HG03342 (cell line): ENCODE data around the gene ARHGAP29.

Experiments used
- ATAC-seq: cut with Tn5 transposase; IDR thresholded peaks from one replicate; pipeline ENCODE4 v1.9.1; 2021; ENCODE audit warnings: mild to moderate bottlenecking, moderate library complexity; ENCODE audit not compliant: unreplicated experiment

Gene ARHGAP29, protein sequence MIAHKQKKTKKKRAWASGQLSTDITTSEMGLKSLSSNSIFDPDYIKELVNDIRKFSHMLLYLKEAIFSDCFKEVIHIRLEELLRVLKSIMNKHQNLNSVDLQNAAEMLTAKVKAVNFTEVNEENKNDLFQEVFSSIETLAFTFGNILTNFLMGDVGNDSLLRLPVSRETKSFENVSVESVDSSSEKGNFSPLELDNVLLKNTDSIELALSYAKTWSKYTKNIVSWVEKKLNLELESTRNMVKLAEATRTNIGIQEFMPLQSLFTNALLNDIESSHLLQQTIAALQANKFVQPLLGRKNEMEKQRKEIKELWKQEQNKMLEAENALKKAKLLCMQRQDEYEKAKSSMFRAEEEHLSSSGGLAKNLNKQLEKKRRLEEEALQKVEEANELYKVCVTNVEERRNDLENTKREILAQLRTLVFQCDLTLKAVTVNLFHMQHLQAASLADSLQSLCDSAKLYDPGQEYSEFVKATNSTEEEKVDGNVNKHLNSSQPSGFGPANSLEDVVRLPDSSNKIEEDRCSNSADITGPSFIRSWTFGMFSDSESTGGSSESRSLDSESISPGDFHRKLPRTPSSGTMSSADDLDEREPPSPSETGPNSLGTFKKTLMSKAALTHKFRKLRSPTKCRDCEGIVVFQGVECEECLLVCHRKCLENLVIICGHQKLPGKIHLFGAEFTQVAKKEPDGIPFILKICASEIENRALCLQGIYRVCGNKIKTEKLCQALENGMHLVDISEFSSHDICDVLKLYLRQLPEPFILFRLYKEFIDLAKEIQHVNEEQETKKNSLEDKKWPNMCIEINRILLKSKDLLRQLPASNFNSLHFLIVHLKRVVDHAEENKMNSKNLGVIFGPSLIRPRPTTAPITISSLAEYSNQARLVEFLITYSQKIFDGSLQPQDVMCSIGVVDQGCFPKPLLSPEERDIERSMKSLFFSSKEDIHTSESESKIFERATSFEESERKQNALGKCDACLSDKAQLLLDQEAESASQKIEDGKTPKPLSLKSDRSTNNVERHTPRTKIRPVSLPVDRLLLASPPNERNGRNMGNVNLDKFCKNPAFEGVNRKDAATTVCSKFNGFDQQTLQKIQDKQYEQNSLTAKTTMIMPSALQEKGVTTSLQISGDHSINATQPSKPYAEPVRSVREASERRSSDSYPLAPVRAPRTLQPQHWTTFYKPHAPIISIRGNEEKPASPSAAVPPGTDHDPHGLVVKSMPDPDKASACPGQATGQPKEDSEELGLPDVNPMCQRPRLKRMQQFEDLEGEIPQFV

DNA sequence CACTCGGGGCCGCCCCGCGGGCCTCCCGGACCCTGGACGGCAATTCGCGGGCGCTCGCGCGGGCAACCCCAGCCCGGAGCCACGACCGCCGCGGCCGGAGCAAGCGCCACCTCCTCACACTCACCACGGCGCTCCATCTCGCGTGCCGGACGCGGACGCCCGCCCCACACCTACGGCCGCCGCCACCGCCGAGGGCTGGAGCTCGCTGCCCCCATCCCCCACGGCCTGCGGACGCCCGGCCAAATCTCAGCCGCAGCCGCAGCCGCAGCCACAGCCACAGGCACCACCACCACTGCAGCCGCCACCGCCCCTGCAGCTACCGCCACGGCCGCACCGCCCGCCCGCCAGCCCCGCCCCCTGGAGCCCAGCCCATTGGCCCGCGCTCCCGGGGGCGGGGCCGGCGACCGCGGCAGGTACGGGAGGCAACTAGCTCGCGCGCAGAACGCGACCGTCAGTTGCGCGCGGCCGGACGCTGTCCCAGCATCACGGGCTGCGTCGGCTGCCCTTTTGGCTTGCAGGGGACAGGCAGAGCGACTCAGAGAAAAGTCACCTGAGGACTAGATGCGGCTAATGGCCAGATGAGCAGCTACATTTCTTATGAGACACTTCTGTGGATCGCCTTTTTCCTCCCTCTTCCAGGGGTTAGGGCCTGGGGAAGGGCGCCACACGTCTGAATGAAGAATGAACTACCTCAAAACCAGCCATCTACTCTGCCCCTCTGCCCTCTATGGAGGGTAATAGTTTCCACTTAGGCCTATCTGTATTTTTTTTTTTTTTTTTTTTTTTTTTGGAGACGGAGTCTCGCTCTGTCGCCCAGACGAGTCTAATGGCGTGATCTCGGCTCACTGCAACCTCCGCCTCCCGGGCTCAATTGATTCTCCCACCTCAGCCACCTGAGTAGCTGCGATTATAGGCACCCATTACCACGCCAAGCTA lies at the start of gene ARHGAP29:
ARHGAP29 (minus strand) TSS at position 294 of the 936 bp plus-strand sequence. CDS start 5,973 bp downstream, outside the sequence.
- peak; percentile 94 for ATAC-seq

DNA sequence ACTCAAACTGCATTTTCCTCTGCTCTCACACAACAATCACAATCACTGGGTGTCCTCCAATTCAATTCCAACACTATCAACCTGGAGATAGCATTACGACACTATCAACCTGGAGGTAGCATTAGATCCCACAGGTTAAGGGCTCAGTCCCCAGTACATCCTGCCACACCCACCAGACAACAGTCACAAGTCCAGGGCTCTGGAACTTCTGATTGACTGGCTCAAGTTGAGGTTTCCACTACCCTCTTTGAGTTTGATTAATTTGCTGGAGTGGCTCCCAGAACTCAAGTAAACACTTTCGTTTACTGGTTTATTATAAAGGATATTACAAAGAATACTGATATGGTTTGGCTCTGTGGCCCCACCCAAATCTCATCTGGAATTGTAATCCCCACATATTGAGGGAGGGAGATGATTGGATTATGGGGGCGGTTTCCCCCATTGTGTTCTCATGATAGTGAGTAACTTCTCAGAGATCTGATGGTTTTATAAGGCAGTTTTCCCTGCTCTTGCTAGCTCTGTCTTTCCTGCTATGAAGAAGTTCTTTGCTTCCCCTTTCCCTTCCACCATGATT lies 49.6 kb upstream of the ARHGAP29 start:
- ATAC-seq: no peak

DNA sequence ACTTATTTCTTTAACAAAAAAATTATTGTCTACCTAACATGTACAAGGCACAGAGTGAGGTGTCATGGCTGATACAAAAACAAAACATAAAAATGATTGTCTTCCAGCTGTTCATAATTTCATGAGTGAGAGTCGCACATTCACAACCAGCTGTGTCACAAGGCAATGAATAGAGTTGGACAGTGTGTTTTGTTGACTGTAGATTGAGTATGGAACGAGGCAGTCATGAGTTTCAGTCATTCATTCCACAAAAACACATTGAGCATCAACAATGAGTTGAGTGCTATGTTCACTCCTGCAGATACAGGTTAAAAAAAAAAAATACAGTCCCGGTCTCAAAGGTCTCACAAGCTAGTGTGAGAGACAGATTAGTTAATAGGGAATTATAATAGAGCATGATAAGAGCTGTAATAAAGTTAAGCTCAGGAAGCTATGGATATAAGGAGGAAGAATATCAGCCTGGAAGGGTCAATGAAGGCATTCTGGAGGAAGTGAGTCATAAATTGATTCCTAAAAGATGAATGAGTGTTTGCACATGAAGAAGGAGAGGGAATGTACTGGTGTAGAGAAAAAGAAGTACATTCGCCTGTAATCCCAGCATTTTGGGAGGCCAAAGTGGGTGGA lies 47.8 kb upstream of the ARHGAP29 start:
- no peak for ATAC-seq

DNA sequence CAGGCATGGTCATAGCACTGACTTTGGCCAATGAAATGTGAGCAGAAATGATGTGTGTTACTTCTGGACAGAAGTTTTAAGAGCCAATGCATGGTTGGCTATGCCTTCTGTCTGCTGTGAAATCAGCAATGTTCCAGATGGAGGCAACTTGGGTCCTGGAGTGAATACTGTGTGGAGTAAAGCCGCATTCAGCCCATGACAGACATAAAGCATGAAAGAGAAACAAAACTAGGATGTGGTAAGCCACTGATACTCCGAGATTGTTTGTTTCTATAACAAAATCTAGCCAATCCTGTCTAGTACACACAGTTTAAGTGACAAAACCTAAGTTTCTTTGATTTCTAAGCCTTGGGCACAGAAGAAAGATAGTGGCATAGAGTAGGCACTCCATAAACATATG lies 47.1 kb upstream of the ARHGAP29 start:
- peak; percentile 85 for ATAC-seq

DNA sequence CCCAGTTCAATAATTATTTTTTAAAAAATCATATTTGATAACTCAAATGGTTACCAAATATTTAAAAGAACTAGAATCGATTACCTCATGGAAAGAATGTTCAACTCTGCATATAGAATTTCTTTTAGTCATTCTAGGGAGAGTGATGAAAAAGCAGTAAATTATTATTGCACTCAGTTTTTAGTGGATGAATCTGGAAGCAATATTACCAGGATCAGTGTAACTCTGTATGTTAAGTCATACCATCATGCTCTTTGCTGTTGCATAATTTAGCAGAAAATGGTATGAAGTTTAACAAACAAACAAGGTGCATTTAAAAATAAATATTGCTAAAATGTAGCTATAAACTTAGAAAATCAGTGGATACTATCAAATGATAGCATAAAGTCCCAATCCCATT lies 46.1 kb upstream of the ARHGAP29 start:
- no peak for ATAC-seq

DNA sequence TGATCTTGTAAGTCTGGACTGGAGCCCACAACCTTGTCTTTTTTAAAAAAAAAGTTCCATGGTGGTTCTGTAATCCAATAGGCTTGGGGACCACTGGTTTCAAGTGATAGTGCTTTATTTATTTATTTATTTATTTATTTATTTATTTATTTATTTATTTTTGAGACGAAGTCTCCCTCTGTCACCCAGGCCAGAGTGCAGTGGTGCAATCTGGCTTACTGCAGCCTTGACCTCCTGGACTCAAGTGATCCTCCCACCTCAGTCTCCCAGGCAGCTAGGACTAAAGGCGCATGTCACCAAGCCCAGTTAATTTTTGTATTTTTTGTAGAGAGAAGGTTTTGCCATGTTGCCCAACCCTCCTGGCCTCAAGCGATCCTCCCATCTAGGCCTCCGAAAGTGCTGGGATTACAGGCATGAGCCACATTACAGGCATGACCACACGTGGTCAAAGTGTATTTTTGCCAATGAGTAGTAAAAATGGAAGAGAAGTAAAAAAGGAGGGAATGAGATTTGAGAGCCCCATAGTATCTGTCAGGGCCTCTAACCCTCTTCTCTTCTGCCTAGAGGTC lies 44.8 kb upstream of the ARHGAP29 start:
- ATAC-seq: no peak

DNA sequence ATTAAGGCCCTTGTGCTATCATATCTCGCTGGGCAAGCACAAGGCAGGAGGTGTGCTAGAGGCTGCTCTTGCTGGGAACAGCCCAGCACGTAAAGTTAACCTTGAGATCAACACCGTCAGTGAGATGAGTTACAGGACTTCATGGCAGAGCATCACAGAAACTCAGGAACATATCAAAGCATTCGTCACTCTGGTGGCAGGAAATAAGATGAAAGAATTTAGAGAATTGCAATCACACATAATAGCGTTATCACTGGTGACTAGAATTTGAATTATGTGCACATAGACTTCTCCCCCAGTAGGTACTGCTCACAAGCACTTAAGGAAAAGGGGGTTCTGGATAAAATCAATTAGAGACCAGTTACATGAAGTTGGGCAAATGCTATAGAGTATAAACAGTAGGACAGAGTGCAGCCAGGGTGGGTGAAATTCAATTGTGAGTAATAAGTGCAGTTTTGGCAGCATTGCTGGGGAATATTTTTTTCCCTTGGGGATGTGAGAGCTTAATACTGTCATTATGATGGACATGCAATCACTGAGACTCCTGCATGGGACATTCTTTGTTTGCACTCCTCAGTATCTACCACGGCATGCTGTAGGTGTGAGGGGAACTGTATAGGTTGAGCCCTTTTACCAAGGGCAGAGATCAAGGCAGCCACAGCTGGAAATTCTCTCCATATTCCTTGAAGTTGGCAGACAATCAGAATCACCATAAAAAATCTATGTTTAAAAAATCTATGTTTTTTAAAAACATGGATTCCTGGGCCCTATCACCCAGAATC lies 44.2 kb upstream of the ARHGAP29 start:
- no peak for ATAC-seq

DNA sequence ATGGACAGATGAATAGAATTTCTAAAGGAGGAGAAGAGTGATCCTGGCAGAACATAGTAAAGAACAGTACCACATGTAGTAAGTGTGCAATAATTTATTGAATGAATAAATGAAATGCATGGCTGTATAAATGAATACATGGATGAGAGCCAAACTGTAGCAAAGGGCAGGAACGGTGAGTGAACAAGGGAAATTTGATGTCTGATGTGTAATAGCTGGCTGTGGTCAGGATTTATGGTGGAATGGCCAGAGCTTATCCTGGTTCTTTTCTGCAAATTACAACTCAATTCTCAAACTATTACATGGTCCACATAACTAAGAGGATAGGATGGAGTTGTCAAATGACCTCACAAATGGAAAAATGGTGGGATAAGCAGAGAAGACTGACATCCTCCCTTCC lies 43.2 kb upstream of the ARHGAP29 start:
- ATAC-seq: no peak

DNA sequence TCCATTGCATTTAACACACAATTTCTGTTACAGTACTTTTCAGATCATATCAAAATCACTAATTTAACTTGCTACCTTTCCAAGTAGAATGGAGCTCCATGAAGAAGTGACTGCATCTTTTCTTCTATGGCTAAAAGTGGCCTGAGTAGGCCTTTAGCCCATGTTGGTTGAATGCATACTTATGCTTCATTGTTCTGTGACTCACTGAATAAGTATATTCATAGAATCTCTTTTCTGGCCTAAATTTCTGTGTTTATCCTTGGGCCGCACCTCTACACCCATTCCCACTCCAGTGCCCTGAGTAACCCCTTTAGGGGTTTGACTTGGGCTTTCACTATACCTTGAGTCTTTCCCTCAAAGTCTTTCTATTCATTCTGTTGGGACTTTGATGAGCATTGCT lies 42.1 kb upstream of the ARHGAP29 start:
- ATAC-seq: no peak

DNA sequence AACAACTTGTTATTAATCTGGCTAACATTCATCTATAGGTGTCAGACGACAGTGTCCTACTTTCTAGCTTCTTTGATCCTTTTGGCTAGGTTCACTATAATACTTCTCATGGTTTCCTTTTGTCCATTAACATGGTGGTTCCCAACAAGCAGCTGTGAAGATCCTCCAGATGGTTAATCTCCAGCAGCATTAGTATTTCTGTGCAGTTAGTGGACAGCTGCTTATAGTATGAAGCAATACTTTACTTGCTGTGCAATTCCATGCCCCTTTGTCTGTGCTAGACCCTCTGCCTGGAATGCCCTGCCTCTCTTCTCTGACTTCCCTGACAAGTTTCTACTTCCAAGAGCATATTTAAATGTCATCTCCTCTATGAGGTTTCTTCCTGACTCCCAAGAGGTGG lies 41.7 kb upstream of the ARHGAP29 start:
- ATAC-seq: no peak

DNA sequence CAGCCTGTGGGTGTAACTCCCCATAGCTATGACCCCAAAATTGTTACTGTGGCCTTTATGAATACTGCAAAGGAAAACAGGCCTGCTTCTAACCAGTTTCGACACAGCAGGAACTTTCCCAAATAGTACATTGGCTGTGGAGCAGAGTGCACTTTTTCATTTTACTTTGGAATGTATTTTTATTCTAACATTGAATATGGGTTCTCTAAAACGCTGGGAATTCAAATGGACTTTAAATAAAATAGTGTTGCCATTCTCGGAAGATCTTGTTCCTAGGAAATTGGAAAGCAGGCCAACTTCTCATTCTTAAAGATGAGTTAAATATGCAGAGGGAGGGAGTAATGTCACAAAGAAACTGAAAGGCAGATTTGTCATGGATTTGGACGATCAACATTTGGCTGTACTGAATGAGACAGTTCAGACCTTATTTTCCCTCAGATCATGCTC lies 39.6 kb upstream of the ARHGAP29 start:
- no peak for ATAC-seq

DNA sequence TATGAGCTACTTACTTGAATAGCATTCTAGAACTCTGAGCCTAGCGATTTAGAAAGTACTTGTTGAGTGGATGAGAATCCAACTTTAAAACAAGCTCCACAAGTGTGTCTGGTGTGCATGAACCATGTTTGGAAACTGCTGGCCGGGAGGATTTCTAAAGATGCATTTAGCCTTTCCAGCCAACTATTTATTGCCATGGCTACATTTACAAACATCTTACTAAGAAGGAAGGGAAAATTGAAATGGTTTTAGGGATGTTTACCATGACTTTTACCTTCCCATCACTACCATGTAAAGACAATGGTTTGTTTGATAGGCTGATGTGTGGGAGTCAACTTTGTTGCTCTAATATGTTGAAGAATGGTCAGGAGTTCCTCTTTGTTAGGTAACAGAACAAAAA lies 37.7 kb upstream of the ARHGAP29 start:
- ATAC-seq: no peak

DNA sequence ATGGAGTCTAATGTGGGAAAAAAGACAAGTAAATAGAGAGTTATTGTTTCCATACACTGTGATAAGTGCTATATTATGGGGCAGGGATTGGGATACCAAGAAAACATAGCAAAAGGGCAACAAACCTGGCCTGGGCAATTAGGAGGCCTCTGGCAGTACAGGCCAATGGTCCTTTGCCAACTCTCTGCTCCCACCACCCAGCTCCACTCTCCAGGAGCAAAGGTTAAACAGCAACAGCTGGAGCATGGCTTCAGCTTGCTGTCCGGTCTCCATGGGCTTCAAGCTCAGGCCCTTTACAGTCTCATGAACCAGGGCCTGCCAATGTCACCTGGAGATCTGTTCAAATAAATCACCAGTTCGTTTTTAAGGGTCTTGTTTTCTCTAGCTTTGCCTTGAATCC lies 37.2 kb upstream of the ARHGAP29 start:
- no peak for ATAC-seq

DNA sequence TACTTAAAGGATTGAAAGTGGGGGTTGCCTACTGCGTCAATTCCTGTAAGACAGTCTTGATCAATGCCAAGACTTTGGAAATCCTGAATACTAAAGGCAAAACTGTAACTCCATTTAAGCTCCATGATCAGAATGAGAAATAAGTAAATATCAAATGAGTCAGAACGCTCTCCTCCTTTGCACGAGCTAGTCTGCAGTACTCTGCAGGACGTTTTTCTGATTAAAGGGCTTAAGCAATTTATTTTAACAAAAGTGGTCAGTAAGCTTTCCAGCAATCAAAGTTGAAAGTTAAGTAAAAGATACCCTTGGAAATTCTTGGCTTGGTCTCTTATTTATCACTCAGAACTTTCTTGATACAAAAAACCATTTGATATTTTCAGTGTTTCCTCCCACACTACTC lies 35.7 kb upstream of the ARHGAP29 start:
- ATAC-seq: no peak

DNA sequence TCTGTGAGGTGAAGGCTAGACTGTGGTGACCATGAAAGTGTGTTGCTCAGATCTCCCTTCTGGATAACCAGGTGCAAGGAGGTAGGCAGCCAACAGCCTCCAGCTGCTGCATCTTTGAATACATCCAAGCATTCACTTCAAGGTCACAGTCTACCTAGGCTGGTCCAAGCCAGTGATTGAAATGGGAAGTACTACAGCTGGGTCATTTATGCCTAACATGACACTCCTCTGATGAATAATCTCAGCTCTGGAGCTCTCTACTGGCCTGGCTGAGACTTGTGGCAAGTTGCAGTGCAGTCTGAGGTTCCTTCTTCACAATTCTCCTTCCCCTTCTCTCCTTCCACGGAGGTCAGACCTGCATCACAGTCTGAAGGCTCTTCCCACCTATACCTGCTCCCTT lies 35.0 kb upstream of the ARHGAP29 start:
- ATAC-seq: no peak

DNA sequence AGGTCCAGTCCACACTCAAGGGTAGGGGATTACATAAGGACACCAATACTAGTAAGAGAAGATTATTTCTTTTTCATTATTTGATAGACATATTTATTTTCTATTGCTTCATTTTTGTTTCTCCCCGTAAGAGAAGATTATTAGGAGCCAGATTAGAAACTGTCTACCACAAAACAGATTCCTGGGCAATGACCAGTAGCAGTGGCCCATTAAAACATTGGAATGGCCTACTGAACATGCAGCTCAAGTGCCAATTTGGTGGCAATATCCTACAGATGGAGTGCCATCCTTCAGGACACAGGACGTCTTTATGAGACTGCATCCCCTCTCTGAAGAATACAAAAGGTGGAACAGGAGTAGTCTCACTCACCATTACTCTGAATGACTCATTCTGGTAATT lies 34.0 kb upstream of the ARHGAP29 start:
- ATAC-seq: no peak

DNA sequence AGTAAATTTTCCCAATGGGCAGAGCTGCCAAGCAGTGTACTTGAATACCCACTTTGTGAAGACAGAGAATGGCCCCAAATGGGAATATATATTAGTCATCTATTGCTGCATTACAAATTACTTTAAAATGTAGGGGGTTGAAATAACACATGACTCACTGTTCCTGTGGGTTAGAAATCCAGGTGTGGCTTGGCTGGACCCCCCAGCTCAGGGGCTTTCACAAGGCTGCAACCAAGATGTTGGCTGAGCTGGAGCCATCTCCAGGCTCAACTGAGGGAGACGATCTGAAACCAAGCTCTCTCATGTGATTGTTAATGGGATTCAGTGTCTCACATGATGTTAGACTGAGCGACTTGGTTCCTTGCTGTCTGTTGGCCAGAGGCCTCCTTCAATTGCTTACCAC lies 33.4 kb upstream of the ARHGAP29 start:
- no peak for ATAC-seq

DNA sequence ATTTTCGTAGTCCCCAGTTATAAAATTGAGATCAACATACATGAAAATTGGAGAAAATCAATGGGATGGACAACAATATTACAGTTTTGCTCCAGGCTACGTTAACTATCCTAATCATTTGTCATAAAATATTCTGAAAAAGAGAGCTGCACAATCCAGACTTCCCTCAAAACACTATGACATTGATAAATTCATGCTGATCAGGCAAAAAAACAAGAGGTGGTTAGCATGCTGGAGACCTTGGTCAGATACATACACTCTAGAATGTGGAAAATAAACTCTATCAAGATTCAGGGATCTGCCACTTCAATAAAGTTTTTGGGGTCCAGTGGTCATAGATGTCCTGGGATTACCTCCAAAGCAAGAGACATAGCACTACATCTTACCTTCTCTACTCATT lies 32.5 kb upstream of the ARHGAP29 start:
- no peak for ATAC-seq
